Stimulated activated CD4-positive, alpha-beta T cell treated with anti-CD3 and anti-CD28 coated beads, Interleukin-12 subunit alpha, Interleukin-12 subunit beta, amount 100 ng/mL, for 24 hours (primary cell): ENCODE data around the gene AAK1.
"Not testable (repeated sequence)": the region's sequence is repeated elsewhere in the genome, so short reads cannot be mapped to it uniquely, and the experiment has no call there.

Experiments used
- DNase-seq, 2 experiments: peaks; one replicate each; pipeline ENCODE4 v3.0.0-alpha.2; 2020; ENCODE audit warnings: low read depth in 2 of 2

Gene AAK1

GRCh38 chr2:69643602-69644505 is at the start of gene AAK1:
Gene AAK1 (minus strand): TSS chr2:69643739. CDS start chr2:69643040, 699 bp downstream.
- peak; percentile 78 to 84 for DNase-seq

DNA sequence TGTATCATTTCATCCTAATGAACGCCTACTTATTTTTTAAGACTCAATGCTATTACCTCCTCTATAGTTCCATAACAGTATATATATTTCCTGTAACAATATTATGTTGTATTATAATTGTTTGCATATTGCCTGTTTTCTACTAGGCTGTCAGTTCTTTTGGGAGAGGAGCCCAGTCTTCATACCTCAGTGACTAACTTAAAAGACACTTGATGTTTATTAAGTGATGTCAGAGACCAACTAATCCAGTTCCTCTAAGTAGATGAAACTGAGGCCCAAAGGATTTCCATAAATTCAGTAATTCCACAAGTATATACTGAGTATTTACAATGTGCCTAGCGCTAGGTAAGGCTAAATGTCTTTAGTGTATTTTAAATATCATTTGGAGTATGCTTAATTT is 48.9 kb upstream of the AAK1 start:
- DNase-seq, result no peak

DNA sequence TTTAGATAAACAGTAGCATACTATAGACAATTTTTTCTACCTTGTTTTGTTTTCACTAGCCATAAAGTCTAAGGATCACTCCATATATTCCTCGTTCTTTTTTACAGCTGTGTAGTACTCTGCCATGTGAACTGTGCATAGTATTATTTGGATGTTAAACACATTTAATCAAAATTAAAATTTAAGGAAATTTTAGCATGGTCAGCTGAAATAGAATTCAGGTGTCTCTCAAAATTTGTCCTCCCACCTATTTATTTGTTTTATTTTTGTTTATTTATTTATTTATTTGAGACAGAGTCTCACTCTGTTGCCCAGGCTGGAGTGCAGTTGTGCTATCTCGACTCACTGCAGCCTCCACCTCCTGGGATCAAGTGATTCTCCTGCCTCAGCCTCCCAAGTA is 46.4 kb upstream of the AAK1 start:
- no peak for DNase-seq

DNA sequence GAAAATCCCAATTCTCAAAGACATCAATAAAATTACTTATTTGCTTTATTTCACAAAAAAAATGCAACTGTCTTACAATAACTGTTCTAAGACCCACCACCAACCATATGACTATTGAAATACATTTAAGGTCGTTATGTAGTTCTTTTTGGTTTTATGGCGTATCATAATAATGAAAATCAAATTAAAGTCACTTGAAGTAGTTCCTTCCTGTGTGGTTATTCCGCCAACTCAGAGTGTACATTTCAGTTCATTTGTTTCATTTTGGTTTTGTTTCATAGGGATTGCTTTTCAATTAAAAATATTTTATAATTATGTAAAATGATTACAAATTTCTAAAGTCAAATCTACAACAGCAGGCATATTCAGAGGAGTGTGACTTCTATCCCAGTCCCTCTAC is 45.9 kb upstream of the AAK1 start:
- no peak for DNase-seq

GRCh38 chr2:69687971-69688611 is 44.6 kb upstream of the AAK1 start:
- no peak for DNase-seq

DNA sequence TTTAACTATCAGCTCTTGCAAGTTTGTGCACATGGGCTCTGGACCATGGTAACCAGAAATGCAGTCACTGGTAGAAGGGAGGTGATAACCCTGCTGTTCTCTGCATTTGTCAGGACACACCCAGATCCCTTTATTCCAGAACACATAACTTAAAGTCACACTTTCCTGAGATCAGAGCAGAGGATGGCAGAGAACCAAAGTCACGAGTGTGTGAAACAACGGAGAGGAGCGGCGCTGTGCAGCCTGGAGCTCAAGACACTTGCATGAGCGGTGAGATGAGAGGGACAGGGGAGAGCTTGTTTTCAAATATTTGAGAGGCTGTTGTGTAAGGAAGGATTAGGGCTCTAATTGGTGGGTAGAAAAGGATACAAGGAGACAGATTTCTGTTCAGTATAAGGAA is 43.3 kb upstream of the AAK1 start:
- no peak for DNase-seq

GRCh38 chr2:69685321-69686048 is 41.9 kb upstream of the AAK1 start:
- DNase-seq, result peak in 1 of 2 experiments; percentile 26

DNA sequence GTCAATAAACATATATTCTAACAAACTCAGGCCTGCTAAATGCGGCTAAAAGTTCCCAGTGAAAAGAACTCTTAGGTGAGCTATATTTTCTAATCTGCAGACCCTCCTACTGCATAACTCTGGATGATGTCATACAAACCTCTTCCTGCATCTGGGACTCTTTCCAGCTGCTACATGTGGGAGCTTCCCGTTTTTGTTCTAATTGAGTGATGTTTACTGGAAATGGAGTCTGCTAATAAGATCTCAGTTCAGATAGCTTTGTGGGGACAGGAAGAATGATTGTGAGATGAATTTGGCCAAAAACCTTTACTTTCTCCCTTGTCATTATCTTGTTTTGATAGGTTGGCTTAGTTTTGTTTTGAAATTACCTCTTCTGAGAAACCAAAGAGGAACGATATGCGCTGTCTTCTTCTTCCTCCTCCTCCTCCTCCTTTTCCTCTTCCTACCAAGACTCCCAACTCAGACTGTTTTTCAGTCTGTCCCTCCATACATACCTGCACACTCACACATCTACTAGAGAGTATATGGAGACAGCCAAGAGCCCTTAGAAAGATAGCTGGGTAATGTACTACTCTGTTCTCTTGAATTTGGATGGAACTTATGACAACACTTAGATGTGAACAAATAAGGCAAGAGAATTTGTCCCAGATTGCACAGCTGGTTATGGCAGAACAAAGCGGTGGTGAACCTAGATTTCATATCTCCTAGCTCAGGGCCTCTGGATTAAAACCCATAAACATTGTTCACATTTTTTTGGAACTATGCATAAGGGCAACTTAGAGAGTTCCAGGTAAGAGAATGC is 39.8 kb upstream of the AAK1 start:
- DNase-seq, result no peak

- no peak for DNase-seq
These were observed 39.0 kb upstream of the AAK1 start for GRCh38 chr2:69682525-69682924.

DNA sequence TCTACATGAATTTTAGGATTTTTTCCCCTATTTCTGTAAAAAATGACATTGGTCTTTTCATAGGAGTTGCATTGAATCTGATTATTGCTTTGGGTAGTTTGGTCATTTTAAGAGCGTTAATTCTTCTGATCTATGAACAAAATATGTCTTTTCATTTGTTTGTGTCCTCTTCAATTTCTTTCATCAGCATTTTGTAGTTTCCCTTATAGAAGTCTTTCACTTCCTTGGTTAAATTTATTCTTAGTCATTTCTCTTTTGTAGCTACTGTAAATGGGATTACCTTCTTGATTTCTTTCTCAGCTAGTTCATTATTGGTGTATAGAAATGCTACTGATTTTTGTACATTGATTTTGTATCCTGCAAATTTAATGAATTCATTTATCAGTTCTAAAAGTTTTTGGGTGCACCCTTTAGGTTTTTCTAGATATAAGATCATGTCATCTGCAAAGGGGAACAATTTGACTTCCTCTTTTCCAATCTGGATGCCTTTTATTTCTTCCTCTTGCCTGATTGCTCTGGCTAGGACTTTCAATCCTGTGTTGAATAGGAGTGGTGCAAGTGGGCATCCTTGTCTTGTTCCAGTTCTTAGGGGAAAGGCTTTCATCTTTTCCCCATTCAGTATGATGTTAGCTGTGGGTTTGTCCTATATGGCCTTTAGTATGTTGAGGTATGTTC is 36.6 kb upstream of the AAK1 start:
- no peak for DNase-seq

GRCh38 chr2:69677914-69678313 is 34.4 kb upstream of the AAK1 start:
- no peak for DNase-seq

DNA sequence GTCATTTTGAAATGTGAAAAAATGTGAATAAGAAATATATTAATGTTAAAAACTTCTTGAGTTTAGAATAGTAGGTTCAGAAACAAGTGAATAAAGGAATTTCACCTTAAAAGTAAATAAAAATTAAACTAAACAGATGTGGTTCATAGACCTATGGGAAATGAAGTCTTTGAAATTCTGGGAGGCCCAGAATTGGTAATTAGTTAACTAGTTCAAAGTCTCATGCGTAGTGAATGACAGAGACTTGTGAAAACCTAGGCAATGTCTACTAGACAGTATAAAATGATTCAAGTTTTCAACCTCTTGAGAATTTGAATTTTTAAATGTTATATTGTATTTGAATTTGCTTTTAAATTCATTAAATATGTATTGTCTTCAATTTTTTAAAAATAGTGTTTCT is 32.6 kb upstream of the AAK1 start:
- DNase-seq, result no peak

DNA sequence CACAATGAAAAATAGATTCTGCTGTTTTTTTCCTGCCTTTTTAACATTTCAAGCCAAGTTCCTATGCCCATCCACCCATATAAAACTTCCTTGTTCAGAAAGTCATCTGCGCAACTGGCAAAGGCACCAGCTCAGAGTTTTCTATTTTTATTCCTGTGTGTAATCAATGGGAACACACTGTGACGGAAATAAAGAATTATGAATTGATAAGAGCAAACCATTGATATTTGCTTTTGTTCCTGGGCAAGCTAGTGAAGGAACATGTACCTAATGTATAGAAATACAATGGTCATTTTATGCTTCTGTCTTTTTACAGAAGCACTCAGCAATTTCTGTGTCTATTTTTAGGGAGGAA is 30.8 kb upstream of the AAK1 start:
- no peak for DNase-seq

DNA sequence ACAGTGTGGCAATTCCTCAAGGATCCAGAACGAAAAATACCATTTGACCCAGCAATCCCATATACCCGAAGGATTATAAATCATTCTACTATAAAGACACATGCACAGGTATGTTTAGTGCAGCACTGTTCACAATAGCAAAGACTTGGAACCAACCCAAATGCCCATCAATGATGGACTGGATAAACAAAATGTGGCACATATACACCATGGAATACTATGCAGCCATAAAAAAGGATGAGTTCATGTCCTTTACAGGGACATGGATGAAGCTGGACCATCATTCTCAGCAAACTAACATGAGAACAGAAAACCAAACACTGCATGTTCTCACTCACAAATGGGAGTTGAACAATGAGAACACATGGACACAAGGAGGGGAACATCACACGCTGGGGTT is 29.6 kb upstream of the AAK1 start:
- DNase-seq, result not testable (repeated sequence)

GRCh38 chr2:69669666-69670065 is 26.1 kb upstream of the AAK1 start:
- DNase-seq, result no peak

- DNase-seq, result no peak
These were observed 25.1 kb upstream of the AAK1 start for GRCh38 chr2:69668598-69668997.

DNA sequence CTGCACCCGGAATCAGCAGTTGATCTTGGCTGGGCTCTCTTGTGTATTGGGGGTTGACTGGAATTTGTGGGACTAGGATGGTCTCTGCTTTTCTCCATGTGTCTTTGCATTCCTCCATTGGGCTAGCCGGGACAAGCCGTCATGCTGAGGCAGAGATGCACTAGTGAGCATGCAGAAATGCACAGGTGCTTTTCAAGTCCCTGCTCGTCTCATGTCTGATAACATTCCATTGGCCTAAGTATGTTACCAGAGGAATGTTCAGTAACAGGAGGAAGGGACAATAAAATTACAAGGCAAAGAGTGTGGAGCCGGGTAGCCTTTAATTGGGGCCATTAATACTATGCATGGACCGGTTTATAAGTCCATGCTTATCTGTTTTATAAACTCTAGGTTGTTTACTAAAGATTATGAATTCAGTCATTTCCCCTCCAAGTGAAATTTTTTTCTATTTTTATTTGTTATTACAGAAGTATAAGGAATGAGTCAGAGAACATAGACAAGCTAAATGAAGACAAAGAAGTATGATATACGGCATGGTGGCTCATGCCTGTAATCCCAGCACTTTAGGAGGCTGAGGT is 24.4 kb upstream of the AAK1 start:
- DNase-seq, result no peak

DNA sequence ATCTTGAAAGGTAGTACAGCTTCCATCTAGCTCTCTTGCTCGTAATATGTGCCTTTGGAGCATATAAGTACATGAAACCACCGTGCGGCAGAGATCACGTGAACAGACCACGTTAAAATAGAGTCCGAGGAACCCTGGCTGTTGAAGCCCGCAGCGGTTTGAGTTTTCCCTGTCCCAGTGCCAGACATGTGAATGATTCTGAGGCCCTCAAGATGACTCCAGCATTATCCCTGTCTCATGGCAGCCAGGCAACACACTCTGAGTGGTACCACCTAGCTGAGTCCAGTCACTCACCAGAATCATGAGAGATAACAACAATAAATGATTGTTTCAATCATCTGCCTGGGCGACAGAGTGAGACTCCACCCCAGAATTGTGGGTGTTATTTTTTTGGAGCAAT is 21.6 kb upstream of the AAK1 start:
- DNase-seq, result no peak

DNA sequence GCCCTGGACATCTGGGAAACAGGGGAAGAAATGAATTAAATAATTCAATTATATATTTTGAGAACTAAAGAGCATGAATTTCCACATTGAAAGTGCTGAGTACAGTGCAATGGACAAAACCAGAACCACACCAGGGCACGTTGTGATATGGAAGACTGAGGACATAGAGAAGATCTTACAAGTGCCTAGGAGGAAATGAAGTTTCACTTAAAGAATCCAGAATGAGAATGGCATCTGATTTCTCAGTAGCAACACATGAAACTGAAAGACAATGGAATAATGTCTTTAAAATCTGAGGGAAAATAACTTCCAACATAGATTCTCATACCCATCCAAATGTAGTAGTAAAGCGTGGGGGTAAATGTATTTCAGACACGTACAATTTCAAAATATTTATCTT is 20.3 kb upstream of the AAK1 start:
- no peak for DNase-seq

DNA sequence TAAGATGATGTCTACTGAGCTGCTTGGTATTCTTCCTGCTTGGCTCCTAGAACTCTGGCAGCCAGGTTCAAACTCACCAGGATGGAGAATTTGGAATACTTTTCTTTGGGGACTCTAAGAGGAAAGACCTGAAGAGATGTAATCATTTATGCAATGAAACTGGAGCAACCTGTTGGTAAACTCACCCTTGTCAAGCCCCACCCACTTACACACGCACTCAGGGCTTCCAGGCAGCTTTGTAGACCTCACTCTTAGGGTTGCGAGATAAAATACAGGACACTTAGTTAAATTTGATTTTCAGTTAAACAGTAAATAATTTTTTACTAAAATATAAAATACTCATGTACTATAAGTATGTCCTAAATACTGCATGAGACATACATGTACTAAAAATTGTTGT is 19.0 kb upstream of the AAK1 start:
- not testable (repeated sequence) for DNase-seq

DNA sequence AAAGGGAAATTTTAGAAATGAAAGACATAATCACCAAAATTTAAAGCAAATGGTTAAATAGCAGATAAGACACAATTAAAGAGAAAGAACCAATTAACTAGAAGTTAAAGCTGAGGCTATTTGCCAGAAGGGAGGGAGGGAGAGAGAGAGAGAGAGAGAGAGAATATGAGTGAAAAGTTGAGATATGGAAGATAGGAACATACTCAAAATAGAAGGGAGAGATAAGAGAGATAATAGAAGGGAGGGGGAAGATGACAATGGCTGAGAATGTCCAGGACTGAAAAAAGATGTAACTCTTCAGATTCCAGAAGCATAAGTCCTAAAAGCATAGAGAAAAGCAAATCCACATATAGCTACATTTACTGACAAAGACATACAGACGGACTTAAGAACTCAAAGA is 17.1 kb upstream of the AAK1 start:
- no peak for DNase-seq
